LNCaP clone FGC (cell line): Measurements from ENCODE around the gene RAB31.

Experiments used
- DNase-seq: peaks from one replicate; pipeline ENCODE4 v3.0.0-alpha.2; 2011; ENCODE audit warnings: low read depth
- H3K4me3 ChIP-seq: 2 replicates; pipeline ENCODE4 v1.5.1; 2011; ENCODE audit warnings: mild to moderate bottlenecking, low read depth, low read length, control low read depth
- CTCF ChIP-seq: IDR thresholded peaks from 2 replicates; pipeline ENCODE4 v1.5.1; 2012; ENCODE audit warnings: mild to moderate bottlenecking; ENCODE audit not compliant: control insufficient read depth, insufficient read depth; ENCODE audit errors: extremely low read depth

RAB31 gene

DNA sequence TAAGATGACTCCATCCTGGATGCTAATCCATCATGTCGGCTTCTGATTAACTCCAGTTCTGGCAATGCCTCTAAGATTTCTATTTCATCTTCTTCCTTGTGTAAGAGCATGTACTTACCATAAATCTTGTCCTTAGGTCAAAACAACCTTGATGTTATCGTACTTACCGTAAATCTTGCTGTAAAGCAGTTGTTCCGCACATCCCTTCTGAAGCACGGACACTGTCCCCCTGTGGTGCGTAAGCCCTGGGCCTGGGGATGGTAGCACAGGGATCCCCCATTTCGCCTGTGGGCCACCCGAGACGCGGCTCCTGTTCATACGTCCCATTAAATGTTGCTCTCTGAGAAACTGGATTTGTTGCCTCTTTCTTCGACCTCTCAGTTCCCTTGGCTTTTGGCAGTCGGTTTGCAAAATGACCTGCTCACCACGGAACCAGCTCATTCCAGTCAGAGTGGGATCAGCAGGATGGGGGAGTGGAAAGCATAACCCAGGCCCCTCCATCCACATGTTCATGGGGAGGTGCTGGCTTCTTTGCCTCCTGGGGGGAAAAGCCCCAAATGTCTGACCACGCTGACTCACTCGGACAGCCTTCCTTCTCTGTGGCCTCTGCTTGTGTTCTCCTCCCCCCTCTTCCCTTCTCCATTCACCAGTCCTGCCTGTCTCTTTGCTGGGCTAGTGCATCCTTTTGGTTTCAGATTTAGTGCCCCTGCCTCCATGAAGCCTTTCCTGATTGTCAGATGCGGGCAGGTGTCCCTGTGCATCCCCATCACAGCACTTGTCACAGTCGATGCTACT, 49.9 kb downstream of the RAB31 start:
- DNase-seq = no peak
- no peak overlapping the region for H3K4me3 ChIP-seq
- no peak for TF ChIP-seq CTCF

GRCh38 chr18:9758624-9759075, 50.5 kb downstream of the RAB31 start:
- TF ChIP-seq CTCF = no peak
- no peak for DNase-seq
- no peak overlapping the region for H3K4me3 ChIP-seq

GRCh38 chr18:9760641-9761040, 52.5 kb downstream of the RAB31 start:
- no peak overlapping the region for H3K4me3 ChIP-seq
- TF ChIP-seq CTCF = no peak
- no peak for DNase-seq

DNA sequence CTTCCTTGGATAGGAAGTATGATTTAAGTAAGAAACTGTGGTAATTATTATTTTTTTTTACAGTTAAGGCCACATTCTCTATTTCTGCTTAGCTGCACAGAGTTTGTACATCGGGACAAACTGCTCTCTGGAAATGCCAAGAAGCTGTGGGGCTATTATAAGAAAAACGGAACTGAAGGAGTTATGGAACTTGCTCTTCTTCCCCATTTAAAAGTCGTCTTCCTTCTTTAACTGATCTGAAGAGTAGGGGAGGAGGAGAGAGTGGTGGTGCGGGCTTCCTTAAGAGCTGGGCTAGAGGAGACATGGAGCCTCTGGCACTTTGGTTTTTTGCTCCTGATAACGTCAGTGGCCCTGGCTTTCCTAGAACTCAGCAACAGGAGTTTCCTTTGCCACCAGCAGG, 54.4 kb downstream of the RAB31 start:
- no peak overlapping the region for H3K4me3 ChIP-seq
- no peak for TF ChIP-seq CTCF
- DNase-seq = no peak

GRCh38 chr18:9763157-9763556, 55.1 kb downstream of the RAB31 start:
- TF ChIP-seq CTCF = no peak
- H3K4me3 ChIP-seq = no peak overlapping the region
- DNase-seq = no peak

DNA sequence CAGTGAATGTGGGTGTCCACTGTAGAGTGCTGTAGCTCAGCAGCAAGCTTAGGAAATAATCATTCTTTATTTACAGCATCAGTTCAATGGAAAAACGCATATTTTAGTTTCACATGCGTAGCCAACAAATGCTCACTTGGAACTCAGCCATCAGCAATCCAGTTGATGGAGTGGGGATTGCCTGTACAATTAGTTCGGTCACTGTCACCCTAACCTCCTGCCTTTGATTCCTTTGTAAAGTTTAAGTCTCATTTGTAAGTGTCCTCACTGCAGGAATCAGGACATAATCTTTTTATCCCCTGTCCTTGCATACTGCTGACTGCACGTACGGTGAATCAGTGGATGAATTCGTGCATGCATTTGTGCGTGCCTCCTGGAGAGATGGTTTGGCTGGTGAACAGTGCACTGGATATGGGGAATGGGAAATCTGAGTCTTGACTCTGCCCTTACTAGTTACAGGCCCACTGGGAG, 55.9 kb downstream of the RAB31 start:
- no peak for TF ChIP-seq CTCF
- H3K4me3 ChIP-seq = no peak overlapping the region
- no peak for DNase-seq

GRCh38 chr18:9765501-9765900, 57.4 kb downstream of the RAB31 start:
- no peak for TF ChIP-seq CTCF
- H3K4me3 ChIP-seq = no peak overlapping the region
- DNase-seq = no peak
